HepG2 (cell line): ENCODE results near the gene BIRC3. TPM values are rescaled to one million over a fixed set of nuclear protein-coding genes. Genes with fewer than 3 reads are reported as not detected.

Experiments used
- ATAC-seq: fragments of 200-7000 bp; cut with Tn5 transposase; 3 replicates; pipeline ENCODE4 v1.9.1; 2020; ENCODE audit warnings: mild to moderate bottlenecking, moderate library complexity
- BruUV-seq: library from RNA; stranded (reverse); fragments of 400-500 nt; replicated peaks from 2 replicates; lab custom pipeline; 2021; lab: Mats Ljungman, UMichigan
- CTCF ChIA-PET: fragments of 300-600 bp; formaldehyde crosslinking; extraction: SDS; loops from one replicate; lab custom pipeline; 2021; ENCODE audit warnings: low total read pairs, inconsistent platforms, low intra/inter-chr PET ratio; lab: Yijun Ruan, JAX
- POLR2A ChIA-PET: fragments of 350-600 bp; sonication (Branson Sonifier 250); formaldehyde crosslinking; loops from one replicate; lab custom pipeline; 2020; ENCODE audit warnings: antibody characterized with exemption, inconsistent platforms; lab: Yijun Ruan, JAX
- DNase-seq: peaks from one replicate; pipeline ENCODE4 v3.0.0-alpha.2; 2015; ENCODE audit warnings: low spot score
- FAIRE-seq: peaks from 3 replicates; lab custom pipeline; 2011; peaks lifted over from hg19 to GRCh38; lab: Jason Lieb, UNC
- H2AFZ ChIP-seq: one replicate; pipeline ENCODE4 v1.6.1; 2011; ENCODE audit warnings: low read length, inconsistent platforms
- H3K27ac ChIP-seq: fragments of 300-600 bp; 3 replicates; pipeline ENCODE4 v1.8.0; 2011; ENCODE audit warnings: mixed run types, mild to moderate bottlenecking, mixed read lengths, low read length, inconsistent platforms; ENCODE audit not compliant: insufficient read depth; ENCODE audit errors: extremely low read length
- H3K27me3 ChIP-seq, 2 experiments: fragments of 200-600 bp in 1 of 2; 2 replicates in 1 of 2; 3 replicates in 1 of 2; pipeline versions ENCODE4 v1.6.0 to v1.8.0; 2011; ENCODE audit warnings: low read length in 2 of 2, mild to moderate bottlenecking in 2 of 2, moderate library complexity in 2 of 2, inconsistent platforms in 1 of 2; ENCODE audit not compliant: insufficient read depth in 2 of 2, control insufficient read depth in 1 of 2
- H3K36me3 ChIP-seq, 2 experiments: fragments of 200-600 bp in 1 of 2; replicated peaks in 1 of 2; 2 replicates in 1 of 2; 3 replicates in 1 of 2; pipeline versions ENCODE4 v1.5.1 to v1.8.0; 2011; ENCODE audit warnings: low read length in 2 of 2, inconsistent platforms in 1 of 2; ENCODE audit not compliant: insufficient read depth in 2 of 2, control insufficient read depth in 1 of 2
- H3K4me1 ChIP-seq: 2 replicates; pipeline ENCODE4 v1.5.1; 2012; ENCODE audit warnings: low read length, inconsistent platforms; ENCODE audit not compliant: insufficient read depth
- H3K4me2 ChIP-seq: 2 replicates; pipeline ENCODE4 v1.6.0; 2011; ENCODE audit warnings: low read depth, low read length, inconsistent platforms
- H3K4me3 ChIP-seq, 3 experiments: fragments of 200-600 bp in 1 of 3; sonication (generic), shearing (Covaris generic) in 1 of 3; replicated peaks in 1 of 3; 2 replicates each; pipeline ENCODE4 v1.5.1; 2011 to 2016; ENCODE audit warnings: low read length in 3 of 3, inconsistent platforms in 2 of 3, low read depth in 2 of 3, mild to moderate bottlenecking in 2 of 3, control low read depth in 1 of 3, mixed read lengths in 1 of 3; ENCODE audit not compliant: insufficient read depth in 1 of 3
- H3K79me2 ChIP-seq: one replicate; pipeline ENCODE4 v1.6.1; 2011; ENCODE audit warnings: low read length, inconsistent platforms; ENCODE audit not compliant: insufficient read depth
- H3K9ac ChIP-seq: 2 replicates; pipeline ENCODE4 v1.6.0; 2011; ENCODE audit warnings: mild to moderate bottlenecking, low read depth, low read length, inconsistent platforms; ENCODE audit not compliant: insufficient read depth
- H3K9me3 ChIP-seq: 2 replicates; pipeline ENCODE4 v1.5.1; 2012; ENCODE audit warnings: mild to moderate bottlenecking, low read length
- H4K20me1 ChIP-seq: 2 replicates; pipeline ENCODE4 v1.6.0; 2011; ENCODE audit warnings: inconsistent platforms, mild to moderate bottlenecking, low read length, moderate library complexity; ENCODE audit not compliant: insufficient read depth
- CHD2 ChIP-seq: IDR thresholded peaks from 2 replicates; pipeline ENCODE4 v1.6.1; 2011; ENCODE audit warnings: low read depth, low read length, improper control_type of control experiment
- FOXA3 ChIP-seq: IDR thresholded peaks from 2 replicates; pipeline ENCODE4 v1.6.1; 2016; ENCODE audit warnings: missing genetic modification reagents, missing compliant biosample characterization
- FOXC1 ChIP-seq: sonication (generic); formaldehyde crosslinking; IDR thresholded peaks from 2 replicates; pipeline ENCODE4 v1.8.0; 2022; ENCODE audit warnings: mild to moderate bottlenecking, missing genetic modification reagents, borderline replicate concordance
- HNRNPUL1 ChIP-seq: fragments of 200-400 bp; formaldehyde crosslinking; IDR thresholded peaks from 2 replicates; pipeline ENCODE4 v1.6.1; 2017; ENCODE audit warnings: low read depth, mild to moderate bottlenecking, low read length, moderate library complexity
- HOXA9 ChIP-seq: sonication (generic); formaldehyde crosslinking; IDR thresholded peaks from 2 replicates; pipeline ENCODE4 v1.8.1; 2022; ENCODE audit warnings: missing genetic modification reagents, mild to moderate bottlenecking, moderate library complexity, borderline replicate concordance
- KLF11 ChIP-seq: IDR thresholded peaks from 2 replicates; pipeline ENCODE4 v1.6.1; 2016; ENCODE audit warnings: missing compliant biosample characterization
- MEIS2 ChIP-seq: sonication (generic); formaldehyde crosslinking; IDR thresholded peaks from 2 replicates; pipeline ENCODE4 v1.9.0; 2021; ENCODE audit warnings: mild to moderate bottlenecking, missing genetic modification reagents
- RFX1 ChIP-seq: fragments of 450-650 bp; IDR thresholded peaks from 2 replicates; pipeline ENCODE4 v1.6.1; 2017
- SIX4 ChIP-seq: sonication (generic); formaldehyde crosslinking; IDR thresholded peaks from 2 replicates; pipeline ENCODE4 v1.4.0; 2020; ENCODE audit warnings: missing genetic modification reagents
- SP4 ChIP-seq: sonication (generic); formaldehyde crosslinking; IDR thresholded peaks from 2 replicates; pipeline ENCODE4 v1.8.1; 2023; ENCODE audit warnings: mild to moderate bottlenecking, missing genetic modification reagents
- SUZ12 ChIP-seq: fragments of 150-350 bp; IDR thresholded peaks from 2 replicates; pipeline ENCODE4 v1.6.1; 2014; ENCODE audit warnings: low read depth, low read length
- ZFP36L1 ChIP-seq: sonication (generic); formaldehyde crosslinking; IDR thresholded peaks from 2 replicates; pipeline ENCODE4 v1.8.0; 2022; ENCODE audit warnings: mild to moderate bottlenecking, missing genetic modification reagents, moderate library complexity
- ZMYM4 ChIP-seq: sonication (generic); formaldehyde crosslinking; IDR thresholded peaks from 2 replicates; pipeline ENCODE4 v1.8.1; 2023; ENCODE audit warnings: mild to moderate bottlenecking, missing genetic modification reagents
- ZNF225 ChIP-seq: sonication (generic); formaldehyde crosslinking; IDR thresholded peaks from 2 replicates; pipeline ENCODE4 v1.4.0; 2020; ENCODE audit warnings: mild to moderate bottlenecking, missing genetic modification reagents
- ZNF335 ChIP-seq: sonication (generic); formaldehyde crosslinking; IDR thresholded peaks from 2 replicates; pipeline ENCODE4 v1.4.0; 2020; ENCODE audit warnings: missing genetic modification reagents
- ZNF564 ChIP-seq: sonication (generic); formaldehyde crosslinking; IDR thresholded peaks from 2 replicates; pipeline ENCODE4 v1.8.1; 2023; ENCODE audit warnings: mild to moderate bottlenecking, missing genetic modification reagents
- WGBS: methylation state at CpG from one replicate; pipeline ENCODE4 v1.1.6; 2017; ENCODE audit warnings: low lambda C conversion rate; 5-methylcytosine and 5-hydroxymethylcytosine counted together
- in situ Hi-C: cut with HindIII; loops from 2 replicates; pipeline ENCODE4 v1.10.0; 2017; ENCODE audit warnings: low pct_unique_long_range_greater_than_20kb; ENCODE audit not compliant: extremely low pct_ligation_motif_present
- intact Hi-C: fragments of 100-400 bp; cut with micrococcal nuclease; formaldehyde crosslinking; loops from one replicate; pipeline ENCODE4 v1.10.0; 2022; ENCODE audit not compliant: unreplicated experiment
- polyA plus RNA-seq, 8 experiments: library from polyadenylated mRNA; depleted of rRNA in 3 of 8; stranded (reverse) in 7 of 8; unstranded in 1 of 8; fragments of >200 nt; fragmentation: Illumina TruSeq in 4 of 8; extraction: Trizol in 4 of 8; gene quantifications; 2 replicates each; pipeline versions ENCODE4 v1.2.1 to v1.2.3, GENCODE V29; 2011 to 2016; ENCODE audit warnings: low read depth in 4 of 8, missing spikeins in 1 of 8, mixed read lengths in 1 of 8; ENCODE audit not compliant: insufficient read depth in 1 of 8
- total RNA-seq, 5 experiments: library from RNA; depleted of rRNA; stranded (reverse); fragments of >200 nt; fragmentation: Illumina TruSeq; extraction: Trizol; gene quantifications; 2 replicates each; pipeline ENCODE4 v1.2.3, GENCODE V29; 2016; ENCODE audit warnings: low read depth in 1 of 5
- TF ChIP-seq, protein P1 (sequence below): sonication (generic); formaldehyde crosslinking; IDR thresholded peaks from 2 replicates; pipeline ENCODE4 v1.5.0; 2020; ENCODE audit warnings: missing genetic modification reagents, mild to moderate bottlenecking, borderline replicate concordance
- TF ChIP-seq, protein P2 (sequence below): sonication (generic); formaldehyde crosslinking; IDR thresholded peaks from 2 replicates; pipeline ENCODE4 v1.5.0; 2020; ENCODE audit warnings: mild to moderate bottlenecking, missing genetic modification reagents
- TF ChIP-seq, protein P3 (sequence below): IDR thresholded peaks from 2 replicates; pipeline ENCODE4 v1.6.1; 2016; ENCODE audit warnings: low read depth
- TF ChIP-seq, protein P4 (sequence below): IDR thresholded peaks from 2 replicates; pipeline ENCODE4 v1.6.1; 2016; ENCODE audit warnings: low read depth, control low read depth

The BIRC3 gene
- total and polyA plus RNA-seq, 2 of the 13 experiments (the other 11 are each of a cell fraction or from before 2014, with no cell fraction given): 0.41 to 4.2 TPM

DNA sequence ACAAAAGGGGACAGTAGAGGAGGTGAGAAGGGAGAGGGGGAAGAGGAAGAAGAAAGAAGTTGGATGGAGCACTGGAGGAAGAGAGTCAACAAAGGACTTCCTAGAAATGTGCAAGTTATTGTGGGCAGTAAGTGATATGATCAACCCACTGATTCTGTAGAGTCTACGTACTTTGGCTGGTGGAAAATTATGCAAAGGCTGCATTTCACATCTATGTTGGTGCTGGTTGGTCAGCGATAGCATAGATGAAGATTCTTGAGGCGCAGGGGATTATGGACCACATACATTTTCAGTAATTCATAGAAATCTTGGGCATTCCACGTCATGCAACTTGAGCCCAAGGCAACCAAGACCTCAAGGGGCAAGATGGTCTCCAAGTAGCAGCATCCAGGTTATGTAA, 12.6 kb upstream of the BIRC3 start:
- no peak for ATAC-seq
- no peaks in the 10 kb centered on the region for H3K79me2 ChIP-seq
- H3K9ac ChIP-seq: no peak overlapping the region
- no peak for DNase-seq
- peaks cover 4% of the 10 kb centered on the region; the same call in 1 of the 2 replicates for H3K9me3 ChIP-seq
- no peak overlapping the region for H3K4me2 ChIP-seq
- WGBS: 65% methylated on average over 4 of the region's 4 CpGs
- no peaks in the 10 kb centered on the region; a peak in 1 of 5 replicates for H3K27me3 ChIP-seq
- ChIA-PET POLR2A (no interaction called here), CTCF (no interaction called here)
- no peak for FAIRE-seq
- no peak overlapping the region for H2AFZ ChIP-seq
- no peak overlapping the region for H3K4me3 ChIP-seq
- in situ Hi-C loops (no loop called here), intact Hi-C loops (no loop called here)
- peaks cover 39% of the 10 kb centered on the region for H3K4me1 ChIP-seq
- BruUV-seq: no TSS peak
- no peak overlapping the region for H3K27ac ChIP-seq
- no peaks in the 10 kb centered on the region for H3K36me3 ChIP-seq
- TF ChIP-seq SUZ12 (no peak), FOXC1 (CRISPR knock-in tag) (no peak), ZNF335 (CRISPR knock-in tag) (no peak), SIX4 (no peak), KLF11 (CRISPR knock-in tag) (no peak), SP4 (CRISPR knock-in tag) (no peak), CHD2 (no peak), ZMYM4 (no peak), ZFP36L1 (no peak), FOXA3 (CRISPR knock-in tag) (no peak), HOXA9 (CRISPR knock-in tag) (no peak), HNRNPUL1 (no peak), ZNF225 (CRISPR knock-in tag) (no peak), MEIS2 (CRISPR knock-in tag) (no peak), ZNF564 (no peak), RFX1 (no peak)
- TF ChIP-seq, protein P1, sequence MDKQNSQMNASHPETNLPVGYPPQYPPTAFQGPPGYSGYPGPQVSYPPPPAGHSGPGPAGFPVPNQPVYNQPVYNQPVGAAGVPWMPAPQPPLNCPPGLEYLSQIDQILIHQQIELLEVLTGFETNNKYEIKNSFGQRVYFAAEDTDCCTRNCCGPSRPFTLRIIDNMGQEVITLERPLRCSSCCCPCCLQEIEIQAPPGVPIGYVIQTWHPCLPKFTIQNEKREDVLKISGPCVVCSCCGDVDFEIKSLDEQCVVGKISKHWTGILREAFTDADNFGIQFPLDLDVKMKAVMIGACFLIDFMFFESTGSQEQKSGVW (CRISPR knock-in tag): no peak
- TF ChIP-seq, protein P2, sequence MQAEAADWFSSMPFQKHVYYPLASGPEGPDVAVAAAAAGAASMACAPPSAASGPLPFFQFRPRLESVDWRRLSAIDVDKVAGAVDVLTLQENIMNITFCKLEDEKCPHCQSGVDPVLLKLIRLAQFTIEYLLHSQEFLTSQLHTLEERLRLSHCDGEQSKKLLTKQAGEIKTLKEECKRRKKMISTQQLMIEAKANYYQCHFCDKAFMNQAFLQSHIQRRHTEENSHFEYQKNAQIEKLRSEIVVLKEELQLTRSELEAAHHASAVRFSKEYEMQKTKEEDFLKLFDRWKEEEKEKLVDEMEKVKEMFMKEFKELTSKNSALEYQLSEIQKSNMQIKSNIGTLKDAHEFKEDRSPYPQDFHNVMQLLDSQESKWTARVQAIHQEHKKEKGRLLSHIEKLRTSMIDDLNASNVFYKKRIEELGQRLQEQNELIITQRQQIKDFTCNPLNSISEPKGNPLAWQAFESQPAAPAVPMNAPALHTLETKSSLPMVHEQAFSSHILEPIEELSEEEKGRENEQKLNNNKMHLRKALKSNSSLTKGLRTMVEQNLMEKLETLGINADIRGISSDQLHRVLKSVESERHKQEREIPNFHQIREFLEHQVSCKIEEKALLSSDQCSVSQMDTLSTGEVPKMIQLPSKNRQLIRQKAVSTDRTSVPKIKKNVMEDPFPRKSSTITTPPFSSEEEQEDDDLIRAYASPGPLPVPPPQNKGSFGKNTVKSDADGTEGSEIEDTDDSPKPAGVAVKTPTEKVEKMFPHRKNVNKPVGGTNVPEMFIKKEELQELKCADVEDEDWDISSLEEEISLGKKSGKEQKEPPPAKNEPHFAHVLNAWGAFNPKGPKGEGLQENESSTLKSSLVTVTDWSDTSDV: no peak
- TF ChIP-seq, protein P3, sequence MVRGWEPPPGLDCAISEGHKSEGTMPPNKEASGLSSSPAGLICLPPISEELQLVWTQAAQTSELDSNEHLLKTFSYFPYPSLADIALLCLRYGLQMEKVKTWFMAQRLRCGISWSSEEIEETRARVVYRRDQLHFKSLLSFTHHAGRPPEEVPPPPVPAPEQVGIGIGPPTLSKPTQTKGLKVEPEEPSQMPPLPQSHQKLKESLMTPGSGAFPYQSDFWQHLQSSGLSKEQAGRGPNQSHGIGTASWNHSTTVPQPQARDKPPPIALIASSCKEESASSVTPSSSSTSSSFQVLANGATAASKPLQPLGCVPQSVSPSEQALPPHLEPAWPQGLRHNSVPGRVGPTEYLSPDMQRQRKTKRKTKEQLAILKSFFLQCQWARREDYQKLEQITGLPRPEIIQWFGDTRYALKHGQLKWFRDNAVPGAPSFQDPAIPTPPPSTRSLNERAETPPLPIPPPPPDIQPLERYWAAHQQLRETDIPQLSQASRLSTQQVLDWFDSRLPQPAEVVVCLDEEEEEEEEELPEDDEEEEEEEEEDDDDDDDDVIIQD: no peak
- TF ChIP-seq, protein P4, sequence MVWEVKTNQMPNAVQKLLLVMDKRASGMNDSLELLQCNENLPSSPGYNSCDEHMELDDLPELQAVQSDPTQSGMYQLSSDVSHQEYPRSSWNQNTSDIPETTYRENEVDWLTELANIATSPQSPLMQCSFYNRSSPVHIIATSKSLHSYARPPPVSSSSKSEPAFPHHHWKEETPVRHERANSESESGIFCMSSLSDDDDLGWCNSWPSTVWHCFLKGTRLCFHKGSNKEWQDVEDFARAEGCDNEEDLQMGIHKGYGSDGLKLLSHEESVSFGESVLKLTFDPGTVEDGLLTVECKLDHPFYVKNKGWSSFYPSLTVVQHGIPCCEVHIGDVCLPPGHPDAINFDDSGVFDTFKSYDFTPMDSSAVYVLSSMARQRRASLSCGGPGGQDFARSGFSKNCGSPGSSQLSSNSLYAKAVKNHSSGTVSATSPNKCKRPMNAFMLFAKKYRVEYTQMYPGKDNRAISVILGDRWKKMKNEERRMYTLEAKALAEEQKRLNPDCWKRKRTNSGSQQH (CRISPR knock-in tag): no peak
- H4K20me1 ChIP-seq: no peaks in the 10 kb centered on the region
